ENCODE data around the gene SST.

Gene SST

DNA sequence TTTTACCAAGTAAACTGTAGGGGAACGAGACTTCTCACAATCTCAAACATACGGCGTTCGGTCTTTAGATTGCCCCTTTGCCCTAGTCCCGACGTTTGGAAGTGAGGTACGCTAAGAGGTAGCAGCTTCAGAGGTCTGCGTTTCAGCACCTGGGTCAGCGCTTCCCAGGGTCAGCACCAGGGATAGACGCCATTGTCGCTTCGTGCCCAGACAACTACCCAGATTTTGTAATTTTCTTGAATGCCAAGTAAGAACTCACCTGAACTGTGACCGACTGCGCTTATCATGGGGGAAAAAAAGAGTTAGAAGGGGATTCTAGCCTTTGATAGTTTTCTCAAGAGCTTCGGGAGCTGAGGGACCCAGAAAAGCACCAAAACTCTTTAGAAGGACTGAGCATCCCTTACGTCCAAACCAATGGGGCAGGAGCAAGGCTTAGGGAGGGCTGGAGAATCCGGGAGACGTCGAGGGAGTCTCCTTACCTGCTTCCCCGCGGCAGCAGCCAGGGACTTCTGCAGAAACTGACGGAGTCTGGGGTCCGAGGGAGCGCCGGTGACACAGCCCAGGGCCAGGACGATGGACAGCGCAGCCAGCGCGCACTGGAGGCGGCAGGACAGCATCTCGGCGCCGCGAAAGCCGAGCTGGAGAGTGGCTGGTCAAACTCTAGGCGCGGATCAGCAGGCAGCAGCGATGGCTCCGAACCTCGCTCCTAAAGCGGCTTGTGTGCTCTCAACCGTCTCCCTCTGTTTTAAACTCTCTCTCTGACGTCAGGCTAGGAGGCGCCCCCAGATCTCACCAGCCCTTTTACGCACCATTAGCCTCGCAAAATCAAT, at the start of gene SST:
Gene SST, minus strand, starts transcription at position 720 of the 830 bp plus-strand sequence. Its CDS starts 103 bp downstream, at position 617.
- no peak within 1 kb of the TSS for H3K27ac ChIP-seq
- DNase-seq = peak; percentile 20
- no peaks in the 10 kb centered on the region for H3K9me3 ChIP-seq (ENCODE audit: severe bottlenecking)
- TF ChIP-seq, protein P1, sequence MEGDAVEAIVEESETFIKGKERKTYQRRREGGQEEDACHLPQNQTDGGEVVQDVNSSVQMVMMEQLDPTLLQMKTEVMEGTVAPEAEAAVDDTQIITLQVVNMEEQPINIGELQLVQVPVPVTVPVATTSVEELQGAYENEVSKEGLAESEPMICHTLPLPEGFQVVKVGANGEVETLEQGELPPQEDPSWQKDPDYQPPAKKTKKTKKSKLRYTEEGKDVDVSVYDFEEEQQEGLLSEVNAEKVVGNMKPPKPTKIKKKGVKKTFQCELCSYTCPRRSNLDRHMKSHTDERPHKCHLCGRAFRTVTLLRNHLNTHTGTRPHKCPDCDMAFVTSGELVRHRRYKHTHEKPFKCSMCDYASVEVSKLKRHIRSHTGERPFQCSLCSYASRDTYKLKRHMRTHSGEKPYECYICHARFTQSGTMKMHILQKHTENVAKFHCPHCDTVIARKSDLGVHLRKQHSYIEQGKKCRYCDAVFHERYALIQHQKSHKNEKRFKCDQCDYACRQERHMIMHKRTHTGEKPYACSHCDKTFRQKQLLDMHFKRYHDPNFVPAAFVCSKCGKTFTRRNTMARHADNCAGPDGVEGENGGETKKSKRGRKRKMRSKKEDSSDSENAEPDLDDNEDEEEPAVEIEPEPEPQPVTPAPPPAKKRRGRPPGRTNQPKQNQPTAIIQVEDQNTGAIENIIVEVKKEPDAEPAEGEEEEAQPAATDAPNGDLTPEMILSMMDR (IDR thresholded peaks at IDR 0.05; ENCODE audit: low read depth, low read length) = no peak
- peaks cover 68% of the 10 kb centered on the region for H3K27me3 ChIP-seq (ENCODE audit: insufficient read depth, low read depth, severe bottlenecking)
- H3K4me3 ChIP-seq (ENCODE audit: low read depth, low read length) = no peak within 1 kb of the TSS
- no peaks in the 10 kb centered on the region for H3K36me3 ChIP-seq

DNA sequence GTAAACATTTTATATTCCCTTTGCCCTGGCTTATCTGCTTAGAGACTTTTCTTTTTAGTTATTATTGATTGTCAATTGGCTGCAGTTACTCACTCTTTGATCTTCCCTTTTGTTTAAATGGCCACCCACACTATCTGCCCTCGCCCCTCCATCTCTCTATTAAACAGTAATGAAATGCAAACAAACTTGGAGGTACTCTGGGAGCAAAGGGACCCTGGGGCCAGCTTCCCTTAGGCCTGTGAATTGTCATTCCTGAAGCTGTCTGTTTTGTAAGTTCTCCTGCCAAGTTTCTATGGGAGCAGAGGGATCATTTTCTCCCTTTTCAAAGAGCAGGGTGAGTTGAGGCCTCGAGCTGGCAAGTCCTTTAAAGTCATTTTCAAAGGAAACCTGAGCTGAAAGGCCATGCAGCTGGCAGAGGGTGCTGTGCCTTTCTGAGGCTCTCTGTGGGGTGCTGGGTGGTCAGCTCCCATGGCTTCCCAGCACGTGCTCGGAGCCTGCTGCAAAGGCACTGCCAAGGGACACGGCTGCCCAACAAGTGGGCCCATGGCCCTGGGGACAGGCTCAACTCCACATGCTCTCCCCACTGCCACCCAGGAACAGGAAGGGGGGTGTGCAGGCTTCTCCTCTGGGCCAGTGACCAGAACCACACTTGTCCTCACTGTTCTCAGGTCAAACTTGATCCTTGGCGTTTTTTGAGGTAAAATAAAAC, 49.6 kb upstream of the SST start:
- Histone ChIP-seq H3K27ac (no peak overlapping the region), H3K36me3 (no peaks in the 10 kb centered on the region), H3K27me3 (ENCODE audit: insufficient read depth, low read depth, severe bottlenecking) (peaks cover 3% of the 10 kb centered on the region), H3K4me3 (ENCODE audit: low read depth, low read length) (no peak overlapping the region), H3K9me3 (ENCODE audit: severe bottlenecking) (no peaks in the 10 kb centered on the region)
- DNase-seq = no peak
- TF ChIP-seq, protein P1 (IDR thresholded peaks at IDR 0.05; ENCODE audit: low read depth, low read length) = no peak

GRCh38 chr3:187718802-187719201, 48.6 kb upstream of the SST start:
- H3K4me3 ChIP-seq (ENCODE audit: low read depth, low read length) = no peak overlapping the region
- H3K36me3 ChIP-seq = no peaks in the 10 kb centered on the region
- H3K27me3 ChIP-seq (ENCODE audit: insufficient read depth, low read depth, severe bottlenecking) = peaks cover 3% of the 10 kb centered on the region
- no peaks in the 10 kb centered on the region for H3K9me3 ChIP-seq (ENCODE audit: severe bottlenecking)
- H3K27ac ChIP-seq = no peak overlapping the region
- DNase-seq = no peak
- TF ChIP-seq, protein P1 (IDR thresholded peaks at IDR 0.05; ENCODE audit: low read depth, low read length) = no peak

DNA sequence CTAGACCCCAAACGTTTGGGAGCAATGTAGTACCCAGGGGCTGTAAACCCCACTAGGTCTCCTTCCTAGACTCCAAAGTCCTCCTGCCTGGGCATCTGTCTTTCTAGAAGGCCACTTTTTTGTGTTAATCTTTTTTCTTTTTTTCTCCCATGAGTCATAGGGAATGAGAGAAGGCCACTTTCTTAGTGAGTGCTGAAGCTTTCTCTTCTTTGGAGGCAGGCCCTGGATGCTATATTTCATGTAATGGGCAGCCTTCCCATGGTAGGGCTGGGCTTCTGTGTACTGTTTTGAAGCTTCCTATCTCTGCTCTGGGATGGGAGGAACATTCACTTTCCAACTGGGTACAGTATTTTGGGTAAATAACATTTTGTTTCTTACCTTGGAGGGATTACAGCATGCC, 47.4 kb upstream of the SST start:
- Histone ChIP-seq H3K4me3 (ENCODE audit: low read depth, low read length) (no peak overlapping the region), H3K36me3 (no peaks in the 10 kb centered on the region)
- TF ChIP-seq, protein P1 (IDR thresholded peaks at IDR 0.05; ENCODE audit: low read depth, low read length) = no peak

GRCh38 chr3:187714404-187714979, 44.3 kb upstream of the SST start:
- peak; percentile 69 for DNase-seq
- Histone ChIP-seq H3K4me3 (ENCODE audit: low read depth, low read length) (no peak overlapping the region), H3K36me3 (no peaks in the 10 kb centered on the region), H3K9me3 (ENCODE audit: severe bottlenecking) (no peaks in the 10 kb centered on the region), H3K27me3 (ENCODE audit: insufficient read depth, low read depth, severe bottlenecking) (peaks cover 3% of the 10 kb centered on the region), H3K27ac (no peak overlapping the region)
- TF ChIP-seq, protein P1 (IDR thresholded peaks at IDR 0.05; ENCODE audit: low read depth, low read length) = peak; percentile 91

More for the DNA sequence above, 47.4 kb upstream of the SST start:
- H3K27me3 ChIP-seq (ENCODE audit: insufficient read depth, low read depth, severe bottlenecking) = peaks cover 3% of the 10 kb centered on the region
- H3K27ac ChIP-seq = no peak overlapping the region
- H3K9me3 ChIP-seq (ENCODE audit: severe bottlenecking) = no peaks in the 10 kb centered on the region
- DNase-seq = no peak
